ENCODE measurements around the gene MCC.

The MCC gene

GRCh38 chr5:113265190-113265589 lies 223.1 kb downstream of the MCC start:
- Histone ChIP-seq H3K9me3 (ENCODE audit: control insufficient read depth, insufficient read depth, low read depth, low read length) (no peaks in the 10 kb centered on the region), H3K4me3 (ENCODE audit: low read depth, low read length) (no peak overlapping the region), H3K4me1 (ENCODE audit: control insufficient read depth, insufficient read depth, low read length) (peaks cover 45% of the 10 kb centered on the region), H3K36me3 (ENCODE audit: control insufficient read depth in 2 of 2, insufficient read depth in 1 of 2, low read length in 2 of 2) (no peaks in the 10 kb centered on the region), H3K27ac (ENCODE audit: extremely low read depth, low read depth, low read length) (no peak overlapping the region)
- CTCF ChIA-PET, result interaction anchor here (0.6 kb wide), 1 partner anchor 489 kb away, joined by 3 read pairs; no protein-coding TSS in a partner anchor
- TF ChIP-seq KLF17 (tag by site-specific recombination; IDR thresholded peaks at IDR 0.05), result no peak
- TF ChIP-seq ZNF223 (tag by site-specific recombination; IDR thresholded peaks at IDR 0.05), result no peak
- peak; percentile 89 for TF ChIP-seq ZNF629 (tag by site-specific recombination; IDR thresholded peaks at IDR 0.05)
- TF ChIP-seq ZNF510 (tag by site-specific recombination; IDR thresholded peaks at IDR 0.05; ENCODE audit: insufficient replicate concordance), result no peak
- POLR2A ChIA-PET, result no interaction called here

- POLR2A ChIA-PET, result interaction anchor here (0.8 kb wide), 1 partner anchor 31 kb away, joined by 5 read pairs; no protein-coding TSS in a partner anchor
- TF ChIP-seq ZNF114 (tag by site-specific recombination; IDR thresholded peaks at IDR 0.05) (no peak), ZNF600 (tag by site-specific recombination; IDR thresholded peaks at IDR 0.05) (peak; percentile 46; the same call in 1 of the 2 replicates), ZNF16 (tag by site-specific recombination; IDR thresholded peaks at IDR 0.05; ENCODE audit: low read depth) (no peak), ZBTB44 (tag by site-specific recombination; IDR thresholded peaks at IDR 0.05) (peak; percentile 98), ZNF350 (tag by site-specific recombination; IDR thresholded peaks at IDR 0.05) (no peak), ZNF10 (tag by site-specific recombination; IDR thresholded peaks at IDR 0.05) (no peak)
These were observed 224.2 kb downstream of the MCC start for GRCh38 chr5:113264046-113264445.

DNA sequence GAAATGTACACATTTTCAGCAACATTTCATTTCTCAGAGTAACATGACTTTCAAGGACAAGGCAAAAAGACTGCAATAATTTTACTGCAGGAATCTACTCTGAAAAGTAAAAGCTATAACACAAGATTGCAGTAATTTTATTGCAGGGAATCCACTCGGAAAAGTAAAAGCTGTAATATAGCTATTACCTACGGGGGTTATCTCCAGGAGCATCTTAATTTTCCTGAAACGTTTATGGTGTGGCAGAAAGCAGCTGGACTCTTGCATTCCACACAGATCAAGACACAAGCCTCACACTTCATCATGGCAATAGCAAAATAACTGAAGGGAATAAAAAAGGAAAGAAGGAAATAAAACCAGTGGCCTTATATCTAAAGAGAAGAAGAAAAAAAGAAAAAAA lies 224.7 kb downstream of the MCC start:
- Histone ChIP-seq H3K9me3 (ENCODE audit: control insufficient read depth, insufficient read depth, low read depth, low read length) (no peaks in the 10 kb centered on the region), H3K4me3 (ENCODE audit: low read depth, low read length) (no peak overlapping the region), H3K36me3 (ENCODE audit: control insufficient read depth in 2 of 2, insufficient read depth in 1 of 2, low read length in 2 of 2) (no peaks in the 10 kb centered on the region), H3K4me1 (ENCODE audit: control insufficient read depth, insufficient read depth, low read length) (peaks cover 30% of the 10 kb centered on the region), H3K27ac (ENCODE audit: extremely low read depth, low read depth, low read length) (no peak overlapping the region)
- TF ChIP-seq PRDM1 (tag by site-specific recombination; IDR thresholded peaks at IDR 0.05), result peak; percentile 58; the same call in 1 of the 2 replicates
- peak; percentile 83 for TF ChIP-seq ZBTB44 (tag by site-specific recombination; IDR thresholded peaks at IDR 0.05)
- TF ChIP-seq, protein P1, sequence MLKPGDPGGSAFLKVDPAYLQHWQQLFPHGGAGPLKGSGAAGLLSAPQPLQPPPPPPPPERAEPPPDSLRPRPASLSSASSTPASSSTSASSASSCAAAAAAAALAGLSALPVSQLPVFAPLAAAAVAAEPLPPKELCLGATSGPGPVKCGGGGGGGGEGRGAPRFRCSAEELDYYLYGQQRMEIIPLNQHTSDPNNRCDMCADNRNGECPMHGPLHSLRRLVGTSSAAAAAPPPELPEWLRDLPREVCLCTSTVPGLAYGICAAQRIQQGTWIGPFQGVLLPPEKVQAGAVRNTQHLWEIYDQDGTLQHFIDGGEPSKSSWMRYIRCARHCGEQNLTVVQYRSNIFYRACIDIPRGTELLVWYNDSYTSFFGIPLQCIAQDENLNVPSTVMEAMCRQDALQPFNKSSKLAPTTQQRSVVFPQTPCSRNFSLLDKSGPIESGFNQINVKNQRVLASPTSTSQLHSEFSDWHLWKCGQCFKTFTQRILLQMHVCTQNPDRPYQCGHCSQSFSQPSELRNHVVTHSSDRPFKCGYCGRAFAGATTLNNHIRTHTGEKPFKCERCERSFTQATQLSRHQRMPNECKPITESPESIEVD (tag by site-specific recombination; IDR thresholded peaks at IDR 0.05), result peak; percentile 64
- peak; percentile 19; the same call in 1 of the 2 replicates for TF ChIP-seq FEZF1 (tag by site-specific recombination; IDR thresholded peaks at IDR 0.05)
- TF ChIP-seq, protein P2, sequence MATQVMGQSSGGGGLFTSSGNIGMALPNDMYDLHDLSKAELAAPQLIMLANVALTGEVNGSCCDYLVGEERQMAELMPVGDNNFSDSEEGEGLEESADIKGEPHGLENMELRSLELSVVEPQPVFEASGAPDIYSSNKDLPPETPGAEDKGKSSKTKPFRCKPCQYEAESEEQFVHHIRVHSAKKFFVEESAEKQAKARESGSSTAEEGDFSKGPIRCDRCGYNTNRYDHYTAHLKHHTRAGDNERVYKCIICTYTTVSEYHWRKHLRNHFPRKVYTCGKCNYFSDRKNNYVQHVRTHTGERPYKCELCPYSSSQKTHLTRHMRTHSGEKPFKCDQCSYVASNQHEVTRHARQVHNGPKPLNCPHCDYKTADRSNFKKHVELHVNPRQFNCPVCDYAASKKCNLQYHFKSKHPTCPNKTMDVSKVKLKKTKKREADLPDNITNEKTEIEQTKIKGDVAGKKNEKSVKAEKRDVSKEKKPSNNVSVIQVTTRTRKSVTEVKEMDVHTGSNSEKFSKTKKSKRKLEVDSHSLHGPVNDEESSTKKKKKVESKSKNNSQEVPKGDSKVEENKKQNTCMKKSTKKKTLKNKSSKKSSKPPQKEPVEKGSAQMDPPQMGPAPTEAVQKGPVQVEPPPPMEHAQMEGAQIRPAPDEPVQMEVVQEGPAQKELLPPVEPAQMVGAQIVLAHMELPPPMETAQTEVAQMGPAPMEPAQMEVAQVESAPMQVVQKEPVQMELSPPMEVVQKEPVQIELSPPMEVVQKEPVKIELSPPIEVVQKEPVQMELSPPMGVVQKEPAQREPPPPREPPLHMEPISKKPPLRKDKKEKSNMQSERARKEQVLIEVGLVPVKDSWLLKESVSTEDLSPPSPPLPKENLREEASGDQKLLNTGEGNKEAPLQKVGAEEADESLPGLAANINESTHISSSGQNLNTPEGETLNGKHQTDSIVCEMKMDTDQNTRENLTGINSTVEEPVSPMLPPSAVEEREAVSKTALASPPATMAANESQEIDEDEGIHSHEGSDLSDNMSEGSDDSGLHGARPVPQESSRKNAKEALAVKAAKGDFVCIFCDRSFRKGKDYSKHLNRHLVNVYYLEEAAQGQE (tag by site-specific recombination; IDR thresholded peaks at IDR 0.05), result no peak
- TF ChIP-seq IKZF3 (tag by site-specific recombination; IDR thresholded peaks at IDR 0.05), result 0 out of 2 replicates have a peak, but pooled peaks have one; percentile 18
- CTCF ChIA-PET, result interaction anchor here (1.1 kb wide), 1 partner anchor 58 kb away, joined by 5 read pairs; no protein-coding TSS in a partner anchor
- POLR2A ChIA-PET, result interaction anchor here (1.1 kb wide), 1 partner anchor 27 kb away, joined by 4 read pairs; no protein-coding TSS in a partner anchor

More at GRCh38 chr5:113264046-113264445, 224.2 kb downstream of the MCC start:
- peaks cover 35% of the 10 kb centered on the region for H3K4me1 ChIP-seq (ENCODE audit: control insufficient read depth, insufficient read depth, low read length)
- no peak overlapping the region for H3K4me3 ChIP-seq (ENCODE audit: low read depth, low read length)
- H3K9me3 ChIP-seq (ENCODE audit: control insufficient read depth, insufficient read depth, low read depth, low read length), result no peaks in the 10 kb centered on the region
- no peak overlapping the region for H3K27ac ChIP-seq (ENCODE audit: extremely low read depth, low read depth, low read length)
- H3K36me3 ChIP-seq (ENCODE audit: control insufficient read depth in 2 of 2, insufficient read depth in 1 of 2, low read length in 2 of 2), result no peaks in the 10 kb centered on the region
- CTCF ChIA-PET, result interaction anchor here (1.1 kb wide), 1 partner anchor 59 kb away, joined by 5 read pairs; no protein-coding TSS in a partner anchor
